Bladder microvascular endothelial cell (primary cell): ENCODE data around the gene CYB561. TPM values are rescaled to one million over a fixed set of nuclear protein-coding genes. Genes with fewer than 3 reads are reported as not detected.

Source experiments
- total RNA-seq: library from RNA; depleted of rRNA; stranded (reverse); fragments of >200 nt; gene quantifications from 2 replicates; pipeline ENCODE4 v1.2.3, GENCODE V29; 2014

The CYB561 gene, protein sequence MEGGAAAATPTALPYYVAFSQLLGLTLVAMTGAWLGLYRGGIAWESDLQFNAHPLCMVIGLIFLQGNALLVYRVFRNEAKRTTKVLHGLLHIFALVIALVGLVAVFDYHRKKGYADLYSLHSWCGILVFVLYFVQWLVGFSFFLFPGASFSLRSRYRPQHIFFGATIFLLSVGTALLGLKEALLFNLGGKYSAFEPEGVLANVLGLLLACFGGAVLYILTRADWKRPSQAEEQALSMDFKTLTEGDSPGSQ
- 20.1 and 36.4 TPM in 2 replicates for total RNA-seq

DNA sequence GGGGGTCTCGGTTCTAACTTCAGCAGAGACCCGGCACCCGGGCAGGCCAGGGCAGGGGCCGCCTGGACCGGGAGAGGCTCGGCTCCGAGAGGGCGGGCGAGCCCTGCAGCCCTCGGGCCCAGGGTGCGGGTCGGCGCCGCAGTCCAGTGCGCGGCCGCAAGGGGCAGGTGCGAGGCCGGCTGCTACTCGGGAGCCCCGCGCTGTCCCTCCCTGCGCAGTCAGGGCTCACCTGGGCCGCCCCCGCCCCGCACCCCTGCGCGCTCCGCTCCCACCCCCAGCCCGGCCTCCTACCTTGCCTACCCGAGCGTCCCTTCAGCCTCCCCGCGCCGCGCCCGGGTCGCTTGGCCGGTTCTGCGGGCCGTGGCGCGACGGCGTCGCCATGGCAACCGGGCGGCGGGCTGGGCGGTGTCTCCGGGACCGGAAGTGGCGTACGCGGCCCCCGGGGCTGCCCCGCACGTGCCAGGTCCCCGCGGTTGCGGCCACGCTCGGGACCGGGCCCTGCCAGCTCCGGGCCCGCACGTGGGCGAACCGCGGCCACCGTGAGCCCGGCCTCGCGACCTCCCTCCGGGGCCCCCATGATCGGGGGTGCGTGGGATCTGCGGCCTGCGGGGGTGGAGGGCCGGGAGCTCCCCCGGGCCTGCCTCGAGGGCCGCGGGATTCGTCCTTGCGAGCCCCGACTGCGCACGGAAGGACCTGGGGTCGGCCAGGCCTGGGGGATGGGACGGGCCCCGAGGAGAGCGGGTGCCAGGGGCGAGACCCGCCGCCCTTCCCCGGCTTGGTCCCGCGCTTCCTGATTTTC is at the start of gene CYB561:
Gene CYB561, minus strand, starts transcription at position 353 of the 799 bp plus-strand sequence. CDS start 8,759 bp downstream, outside the sequence.

DNA sequence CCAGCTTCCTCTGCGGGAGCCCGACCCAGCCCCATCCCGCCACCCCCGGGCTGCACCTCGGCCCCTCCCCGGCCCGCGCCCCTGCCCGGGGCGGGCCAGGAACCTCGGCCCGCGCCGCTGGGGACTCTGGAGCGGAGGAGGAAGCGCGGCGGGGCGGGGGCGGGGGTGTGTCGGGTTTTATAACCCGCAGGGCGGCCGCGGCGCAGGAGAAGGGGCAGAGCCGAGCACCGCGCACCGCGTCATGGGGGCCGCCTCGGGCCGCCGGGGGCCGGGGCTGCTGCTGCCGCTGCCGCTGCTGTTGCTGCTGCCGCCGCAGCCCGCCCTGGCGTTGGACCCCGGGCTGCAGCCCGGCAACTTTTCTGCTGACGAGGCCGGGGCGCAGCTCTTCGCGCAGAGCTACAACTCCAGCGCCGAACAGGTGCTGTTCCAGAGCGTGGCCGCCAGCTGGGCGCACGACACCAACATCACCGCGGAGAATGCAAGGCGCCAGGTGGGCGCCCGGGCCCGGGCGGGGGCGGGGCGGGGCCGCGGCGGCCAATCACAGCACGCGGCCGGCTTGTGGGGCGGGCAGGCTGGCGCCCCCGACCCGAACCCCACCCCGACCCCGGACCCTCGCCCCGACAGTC is 30.9 kb upstream of the CYB561 start, which contains the start of gene ACE:
Gene ACE, plus strand, starts transcription at position 208 of the 626 bp plus-strand sequence. Its CDS starts 34 bp downstream, at position 242.

Other genes starting within 250 kb of the CYB561 start
- gene ACE, start 30.8 kb upstream of the CYB561 start, total RNA-seq, result 86.7 and 181 TPM in 2 replicates
- gene KCNH6, start 77.1 kb upstream of the CYB561 start, total RNA-seq, result 0.06 TPM in 1 of 2 replicates, not detected in the other
- 14.9 and 39.4 TPM in 2 replicates for gene DCAF7, start 104.2 kb upstream of the CYB561 start, total RNA-seq
- gene TACO1, start 154.6 kb upstream of the CYB561 start, total RNA-seq, result 15.1 and 16.9 TPM in 2 replicates
- 87.6 and 132 TPM in 2 replicates for gene MAP3K3, start 176.1 kb upstream of the CYB561 start, total RNA-seq